ENCODE results near the gene CCDC187.
"Not testable (repeated sequence)": the region's sequence is repeated elsewhere in the genome, so short reads cannot be mapped to it uniquely, and the experiment has no call there.

CCDC187 gene

GRCh38 chr9:136321561-136321960, 17.7 kb upstream of the CCDC187 start:
- no peak overlapping the region for H3K4me3 ChIP-seq (ENCODE audit: low read length)
- TF ChIP-seq CTCF (IDR thresholded peaks at IDR 0.05; ENCODE audit: insufficient read depth, low read depth, low read length, missing control alignments) = no peak
- no peak for DNase-seq (ENCODE audit: low read depth)

DNA sequence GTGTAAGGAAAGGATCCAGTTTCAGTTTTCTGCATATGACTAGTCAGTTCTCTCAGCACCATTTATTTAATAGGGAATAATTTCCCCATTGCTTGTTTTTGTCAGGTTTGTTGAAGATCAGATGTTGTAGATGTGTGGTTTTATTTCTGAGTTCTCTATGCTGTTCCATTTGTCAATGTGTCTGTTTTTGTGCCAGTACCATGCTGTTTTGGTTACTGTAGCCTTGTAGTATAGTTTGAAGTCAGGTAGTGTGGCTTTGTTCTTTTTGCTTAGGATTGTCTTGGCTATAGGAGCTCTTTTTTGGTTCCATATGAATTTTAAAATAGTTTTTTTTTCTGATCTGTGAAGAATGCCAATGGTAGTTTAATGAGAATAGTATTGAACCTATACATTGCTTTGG, 17.1 kb upstream of the CCDC187 start:
- not testable (repeated sequence) for DNase-seq (ENCODE audit: low read depth); H3K4me3 ChIP-seq (ENCODE audit: low read length)

DNA sequence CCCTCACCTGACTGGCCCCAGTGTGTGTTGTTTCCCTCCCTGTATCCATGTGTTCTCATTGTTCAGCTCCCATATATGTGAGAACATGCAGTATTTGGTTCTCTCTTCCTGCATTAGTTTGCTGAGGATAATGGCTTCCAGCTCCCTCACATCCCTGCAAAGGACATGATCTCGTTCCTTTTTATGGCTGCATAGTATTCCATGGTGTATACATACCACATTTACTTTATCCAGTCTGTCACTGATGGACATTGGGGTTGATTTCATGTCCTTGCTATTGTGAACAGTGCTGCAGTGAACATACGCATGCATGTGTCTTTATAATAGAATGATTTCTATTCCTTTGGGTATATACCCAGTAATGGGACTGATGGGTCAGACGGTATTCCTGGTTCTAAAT, 16.1 kb upstream of the CCDC187 start:
- not testable (repeated sequence) for H3K4me3 ChIP-seq (ENCODE audit: low read length); DNase-seq (ENCODE audit: low read depth)

GRCh38 chr9:136319244-136319643, 15.3 kb upstream of the CCDC187 start:
- DNase-seq (ENCODE audit: low read depth); H3K4me3 ChIP-seq (ENCODE audit: low read length): not testable (repeated sequence)

DNA sequence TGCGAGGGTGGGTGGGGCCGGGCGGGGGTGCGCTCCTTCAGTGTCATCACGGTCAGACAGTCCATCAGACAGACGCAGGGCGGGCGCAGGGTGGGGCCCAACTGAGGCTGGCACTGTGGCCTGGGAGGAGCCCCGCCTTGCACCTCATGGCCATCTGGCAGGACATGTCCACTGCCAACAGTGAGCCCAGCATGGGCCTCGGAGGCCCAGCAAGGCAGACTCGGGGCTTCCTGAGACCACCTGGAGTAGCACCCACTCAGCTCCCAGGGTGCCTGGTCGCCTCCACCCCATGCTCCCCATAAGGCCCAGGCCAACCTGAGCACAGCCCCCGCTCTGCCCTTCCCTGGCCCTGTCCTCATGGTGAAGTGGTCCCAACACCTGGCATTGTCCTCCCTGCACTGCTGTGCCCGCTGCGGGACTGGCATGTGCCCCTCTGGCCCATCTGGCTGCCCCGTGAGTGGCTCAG, 14.9 kb upstream of the CCDC187 start:
- H3K4me3 ChIP-seq (ENCODE audit: low read length) = no peak overlapping the region
- no peak for DNase-seq (ENCODE audit: low read depth)
- no peak for TF ChIP-seq CTCF (IDR thresholded peaks at IDR 0.05; ENCODE audit: insufficient read depth, low read depth, low read length, missing control alignments)

DNA sequence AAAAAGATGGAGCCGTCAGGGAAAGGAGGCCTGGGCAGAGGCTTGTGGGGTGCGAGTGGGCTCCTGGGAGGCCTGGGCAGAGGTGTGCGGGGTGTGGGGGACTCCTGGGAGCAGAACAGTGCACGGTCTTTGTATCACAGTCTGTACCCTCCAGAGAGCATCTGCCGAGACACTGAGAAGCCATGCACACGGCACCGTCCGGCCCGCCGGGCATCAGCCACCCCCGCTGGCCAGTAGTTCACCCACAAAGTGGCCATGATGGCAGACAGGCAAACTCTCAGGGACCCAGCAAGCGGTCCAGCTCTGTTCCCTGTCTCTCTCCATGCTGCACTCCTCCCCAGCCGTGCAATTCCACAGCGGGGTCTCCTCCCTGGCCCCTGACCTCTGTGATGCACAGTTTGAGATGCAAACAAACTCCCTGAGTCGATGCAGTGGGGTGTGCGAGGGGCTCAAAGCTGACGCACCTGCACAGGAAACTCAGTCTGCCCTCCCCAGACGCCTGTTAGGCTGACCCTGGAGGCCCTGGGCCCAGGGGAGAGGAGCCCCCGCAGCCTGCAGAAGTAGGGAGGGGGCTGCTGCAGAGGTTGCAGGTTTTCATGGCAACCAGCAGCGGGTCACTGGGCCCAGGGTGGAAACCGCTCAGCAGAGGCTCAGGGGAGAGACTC, 14.3 kb upstream of the CCDC187 start:
- DNase-seq (ENCODE audit: low read depth) = no peak
- H3K4me3 ChIP-seq (ENCODE audit: low read length) = no peak overlapping the region
- no peak for TF ChIP-seq CTCF (IDR thresholded peaks at IDR 0.05; ENCODE audit: insufficient read depth, low read depth, low read length, missing control alignments)

- no peak for DNase-seq (ENCODE audit: low read depth)
- no peak overlapping the region for H3K4me3 ChIP-seq (ENCODE audit: low read length)
- no peak for TF ChIP-seq CTCF (IDR thresholded peaks at IDR 0.05; ENCODE audit: insufficient read depth, low read depth, low read length, missing control alignments)
These were observed 13.8 kb upstream of the CCDC187 start for GRCh38 chr9:136317695-136318094.

DNA sequence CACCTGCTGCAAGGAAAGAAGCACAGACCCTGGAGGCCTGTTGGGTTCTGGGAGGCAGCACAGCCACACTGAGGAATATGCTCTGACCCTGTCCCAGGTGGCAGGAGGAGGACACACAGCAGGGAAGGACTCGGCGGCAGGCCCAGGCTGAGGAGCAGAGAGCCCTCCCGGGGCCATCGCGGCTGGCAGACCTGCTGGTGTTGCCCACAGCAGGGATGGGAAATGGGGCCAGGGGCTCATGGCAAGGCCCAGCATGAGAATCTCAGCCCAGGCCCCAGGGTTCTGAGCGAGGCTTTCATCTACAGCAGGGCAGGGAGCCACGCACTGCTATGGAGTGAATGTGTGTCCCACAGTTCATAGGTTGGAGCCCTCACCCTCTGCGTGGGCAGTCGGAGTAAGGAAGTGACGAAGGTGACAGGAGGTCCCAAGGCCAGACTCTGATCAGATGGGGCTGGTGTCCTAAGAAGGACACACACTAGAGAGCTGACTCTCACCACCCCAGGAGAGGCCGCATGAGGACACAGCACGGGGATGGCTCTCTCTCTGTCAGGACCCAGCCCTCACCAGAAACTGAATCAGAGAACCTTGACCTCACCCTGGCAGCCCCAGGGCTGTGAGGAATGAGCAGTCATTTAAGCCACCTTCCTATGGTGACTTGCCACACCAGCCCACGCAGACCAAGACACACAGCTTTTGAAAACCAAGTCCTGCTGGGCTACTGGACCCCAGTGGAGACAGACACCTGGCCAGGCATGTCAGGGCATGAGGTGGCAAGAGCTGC, 13.2 kb upstream of the CCDC187 start:
- H3K4me3 ChIP-seq (ENCODE audit: low read length) = no peak overlapping the region
- DNase-seq (ENCODE audit: low read depth) = peak; percentile 24
- TF ChIP-seq CTCF (IDR thresholded peaks at IDR 0.05; ENCODE audit: insufficient read depth, low read depth, low read length, missing control alignments) = no peak
